ENCODE measurements around the gene MISP3.

DNA sequence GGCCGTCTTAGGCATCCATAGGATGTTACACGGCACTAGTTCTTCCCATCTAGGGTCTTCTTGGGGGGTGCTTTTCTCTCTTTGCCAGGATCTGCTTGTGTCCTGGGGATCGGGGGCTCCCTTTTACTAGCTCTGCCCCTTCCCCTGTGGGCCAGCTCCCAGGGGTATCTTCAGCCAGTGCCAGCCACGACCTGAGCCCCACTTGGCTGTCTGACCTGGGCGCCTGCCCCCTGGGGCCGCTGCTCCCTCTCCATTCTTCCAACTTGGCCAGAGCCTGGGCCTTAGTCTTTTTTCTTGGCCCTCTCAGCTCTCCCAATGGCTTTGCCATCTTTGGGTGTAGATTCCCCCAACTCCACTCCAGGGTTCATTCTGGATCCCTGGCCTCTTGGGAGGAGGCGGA lies 41.9 kb downstream of the MISP3 start:
- no peak for TF ChIP-seq CEBPB (tag; IDR thresholded peaks at IDR 0.05)
- TF ChIP-seq ZNF785 (CRISPR knock-in tag; IDR thresholded peaks at IDR 0.05) = no peak
- TF ChIP-seq DNMT1 (IDR thresholded peaks at IDR 0.05) = no peak
- no peak for TF ChIP-seq TEAD4 (IDR thresholded peaks at IDR 0.05; ENCODE audit: low read length)
- TF ChIP-seq TEAD4 (CRISPR knock-in tag; IDR thresholded peaks at IDR 0.05; ENCODE audit: borderline replicate concordance) = no peak
